ENCODE measurements around the gene PAX8. TPM values are rescaled to one million over a fixed set of nuclear protein-coding genes. Genes with fewer than 3 reads are reported as not detected.
A peak's percentile ranks its signal among the peaks of the same experiment; 100 is the strongest.

Gene PAX8
- total RNA-seq, 1 donor from 2014 or later = 118 TPM

- no peak for DNase-seq (ENCODE audit: low read depth)
- no peak for TF ChIP-seq CTCF (IDR thresholded peaks at IDR 0.05; ENCODE audit: insufficient read depth, low read length, poor library complexity, severe bottlenecking)
- H3K27me3 ChIP-seq (ENCODE audit: control insufficient read depth, insufficient read depth, low read length) = no peaks in the 10 kb centered on the region
- H3K4me3 ChIP-seq (ENCODE audit: low read depth, low read length) = no peak overlapping the region
- peaks cover 6% of the 10 kb centered on the region for H3K36me3 ChIP-seq (ENCODE audit: control insufficient read depth, insufficient read depth, low read length)
Observed at GRCh38 chr2:113219889-113220641, 58.7 kb downstream of the PAX8 start.

- Histone ChIP-seq H3K4me3 (ENCODE audit: low read depth, low read length) (no peak overlapping the region), H3K36me3 (ENCODE audit: control insufficient read depth, insufficient read depth, low read length) (peaks cover 6% of the 10 kb centered on the region), H3K27me3 (ENCODE audit: control insufficient read depth, insufficient read depth, low read length) (no peaks in the 10 kb centered on the region)
- no peak for DNase-seq (ENCODE audit: low read depth)
- no peak for TF ChIP-seq CTCF (IDR thresholded peaks at IDR 0.05; ENCODE audit: insufficient read depth, low read length, poor library complexity, severe bottlenecking)
Observed at GRCh38 chr2:113219525-113219888, 59.2 kb downstream of the PAX8 start.

GRCh38 chr2:113219092-113219441, 59.7 kb downstream of the PAX8 start:
- no peak for TF ChIP-seq CTCF (IDR thresholded peaks at IDR 0.05; ENCODE audit: insufficient read depth, low read length, poor library complexity, severe bottlenecking)
- no peaks in the 10 kb centered on the region for H3K27me3 ChIP-seq (ENCODE audit: control insufficient read depth, insufficient read depth, low read length)
- no peak overlapping the region for H3K4me3 ChIP-seq (ENCODE audit: low read depth, low read length)
- peaks cover 6% of the 10 kb centered on the region for H3K36me3 ChIP-seq (ENCODE audit: control insufficient read depth, insufficient read depth, low read length)
- DNase-seq (ENCODE audit: low read depth) = no peak

GRCh38 chr2:113218283-113219091, 60.2 kb downstream of the PAX8 start:
- no peaks in the 10 kb centered on the region for H3K27me3 ChIP-seq (ENCODE audit: control insufficient read depth, insufficient read depth, low read length)
- H3K36me3 ChIP-seq (ENCODE audit: control insufficient read depth, insufficient read depth, low read length) = peaks cover 6% of the 10 kb centered on the region
- TF ChIP-seq CTCF (IDR thresholded peaks at IDR 0.05; ENCODE audit: insufficient read depth, low read length, poor library complexity, severe bottlenecking) = no peak
- peak; percentile 87 for DNase-seq (ENCODE audit: low read depth)
- H3K4me3 ChIP-seq (ENCODE audit: low read depth, low read length) = no peak overlapping the region

GRCh38 chr2:113217455-113218282, 61.1 kb downstream of the PAX8 start:
- DNase-seq (ENCODE audit: low read depth) = no peak
- H3K27me3 ChIP-seq (ENCODE audit: control insufficient read depth, insufficient read depth, low read length) = no peaks in the 10 kb centered on the region
- TF ChIP-seq CTCF (IDR thresholded peaks at IDR 0.05; ENCODE audit: insufficient read depth, low read length, poor library complexity, severe bottlenecking) = no peak
- H3K36me3 ChIP-seq (ENCODE audit: control insufficient read depth, insufficient read depth, low read length) = peaks cover 6% of the 10 kb centered on the region
- no peak overlapping the region for H3K4me3 ChIP-seq (ENCODE audit: low read depth, low read length)

Measured in kidney epithelial cell (primary cell).